Activated naive CD8-positive, alpha-beta T cell treated with anti-CD3 and anti-CD28 coated beads, Interleukin-2, amount 50 U/mL, for 24 hours (primary cell): Measurements from ENCODE around the gene KRTAP12-2.

Experiments used
- ATAC-seq: fragments of 150-1000 bp; cut with Tn5 transposase; one replicate; pipeline ENCODE4 v1.10.0; 2021
- DNase-seq: peaks from one replicate; pipeline ENCODE4 v3.0.0; 2021
- H3K27ac Mint-ChIP-seq: one replicate; pipeline ENCODE4 v1.8.0; 2021; ENCODE audit warnings: mild to moderate bottlenecking, mixed read lengths
- H3K27me3 Mint-ChIP-seq: one replicate; pipeline ENCODE4 v1.8.0; 2021; ENCODE audit warnings: mixed read lengths
- H3K36me3 Mint-ChIP-seq: one replicate; pipeline ENCODE4 v1.8.0; 2021; ENCODE audit warnings: low read depth, mixed read lengths
- H3K4me1 Mint-ChIP-seq: one replicate; pipeline ENCODE4 v1.8.0; 2021; ENCODE audit warnings: mixed read lengths
- H3K4me3 Mint-ChIP-seq: one replicate; pipeline ENCODE4 v1.8.0; 2021; ENCODE audit warnings: mild to moderate bottlenecking, moderate library complexity, mixed read lengths
- H3K9me3 Mint-ChIP-seq: one replicate; pipeline ENCODE4 v1.8.0; 2021; ENCODE audit warnings: mixed read lengths

The KRTAP12-2 gene, protein sequence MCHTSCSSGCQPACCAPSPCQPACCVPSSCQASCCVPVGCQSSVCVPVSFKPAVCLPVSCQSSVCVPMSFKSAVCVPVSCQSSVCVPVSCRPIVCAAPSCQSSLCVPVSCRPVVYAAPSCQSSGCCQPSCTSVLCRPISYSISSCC

DNA sequence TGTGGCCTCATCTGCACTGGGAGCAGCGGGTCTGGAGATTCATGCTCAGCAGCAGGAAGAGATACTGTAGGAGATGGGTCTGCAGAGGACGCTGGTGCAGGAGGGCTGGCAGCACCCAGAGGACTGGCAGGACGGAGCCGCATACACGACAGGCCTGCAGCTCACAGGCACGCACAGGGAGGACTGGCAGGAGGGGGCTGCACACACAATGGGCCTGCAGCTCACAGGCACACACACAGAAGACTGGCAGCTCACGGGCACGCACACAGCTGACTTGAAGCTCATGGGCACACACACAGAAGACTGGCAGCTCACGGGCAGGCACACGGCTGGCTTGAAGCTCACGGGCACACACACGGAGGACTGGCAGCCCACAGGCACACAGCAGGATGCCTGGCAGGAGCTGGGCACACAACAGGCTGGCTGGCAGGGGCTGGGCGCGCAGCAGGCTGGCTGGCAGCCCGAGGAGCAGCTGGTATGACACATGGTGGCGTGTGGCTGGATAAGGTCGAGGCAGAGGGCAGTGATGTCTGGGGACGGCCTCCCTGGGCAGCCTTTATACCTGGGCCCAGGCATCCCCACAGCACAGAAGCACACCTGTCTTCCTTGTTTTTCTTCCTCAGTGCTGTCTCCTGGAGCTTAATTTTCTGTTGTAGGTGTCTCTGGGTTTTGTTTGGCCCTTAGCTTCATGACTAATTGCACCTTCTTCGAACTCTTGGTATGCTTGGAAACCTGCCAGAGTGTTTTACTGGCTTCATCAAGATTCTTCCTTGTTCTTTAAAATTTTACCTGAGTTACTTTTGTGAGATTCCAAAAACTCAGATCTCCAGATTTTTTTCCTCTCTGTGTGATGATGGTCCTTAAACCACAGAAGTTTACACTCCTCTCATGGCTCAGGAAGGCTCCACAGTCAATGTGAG, at the start of gene KRTAP12-2:
Gene KRTAP12-2, minus strand, starts transcription at position 527 of the 920 bp plus-strand sequence. Its CDS starts 41 bp downstream, at position 486.
- ATAC-seq (no peak), DNase-seq (no peak)
- Mint-ChIP-seq H3K4me3 (no peak within 1 kb of the TSS), H3K36me3 (no peaks in the 10 kb centered on the region), H3K9me3 (peaks cover 25% of the 10 kb centered on the region), H3K4me1 (peaks cover 3% of the 10 kb centered on the region), H3K27me3 (peaks cover 2% of the 10 kb centered on the region), H3K27ac (no peak within 1 kb of the TSS)

DNA sequence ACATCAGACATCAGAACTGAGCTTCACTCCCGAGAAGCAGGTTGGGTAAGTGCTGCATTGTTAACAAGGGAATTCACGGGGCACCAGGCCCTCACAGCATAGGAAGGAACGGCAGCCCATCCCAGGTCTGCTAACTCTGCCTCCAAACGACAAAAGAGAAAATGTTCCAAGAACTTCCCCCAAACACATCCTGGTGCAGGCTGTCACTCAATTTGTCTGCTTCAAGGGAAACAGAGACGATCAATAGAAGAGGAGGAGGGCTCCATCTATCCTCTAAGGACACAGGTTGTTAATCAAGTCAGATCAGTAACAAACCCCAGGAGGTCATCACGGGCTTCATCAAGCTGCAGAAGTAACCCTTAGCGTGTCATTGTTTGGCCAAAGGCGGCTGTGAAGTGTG, 48.2 kb upstream of the KRTAP12-2 start:
- Mint-ChIP-seq H3K9me3 (no peaks in the 10 kb centered on the region), H3K36me3 (no peaks in the 10 kb centered on the region), H3K4me1 (peaks cover 11% of the 10 kb centered on the region), H3K27ac (no peak overlapping the region), H3K4me3 (no peak overlapping the region), H3K27me3 (peaks cover 55% of the 10 kb centered on the region)
- ATAC-seq (no peak), DNase-seq (no peak)

DNA sequence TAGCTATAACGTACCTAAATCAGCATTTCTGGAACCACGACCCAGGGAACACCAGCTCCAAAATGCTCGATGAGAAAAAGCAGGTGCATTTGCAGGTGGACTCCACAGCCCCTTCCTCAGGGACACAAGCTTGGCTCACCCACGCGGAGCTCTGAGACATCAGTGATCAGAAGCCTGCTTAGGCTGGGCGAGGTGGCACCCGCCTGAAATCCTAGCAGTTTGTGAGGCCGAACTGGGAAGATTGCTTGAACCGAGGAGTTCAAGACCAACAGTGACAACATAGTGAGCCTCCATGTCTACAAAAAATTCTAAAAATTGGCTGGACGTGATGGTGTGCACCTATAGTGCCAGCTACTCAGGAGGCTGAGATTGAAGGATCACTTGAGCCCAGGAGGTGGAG, 47.1 kb upstream of the KRTAP12-2 start:
- Mint-ChIP-seq H3K9me3 (no peaks in the 10 kb centered on the region), H3K4me3 (no peak overlapping the region), H3K27me3 (peaks cover 65% of the 10 kb centered on the region), H3K4me1 (peaks cover 19% of the 10 kb centered on the region), H3K27ac (no peak overlapping the region), H3K36me3 (no peaks in the 10 kb centered on the region)
- ATAC-seq (no peak), DNase-seq (no peak)

DNA sequence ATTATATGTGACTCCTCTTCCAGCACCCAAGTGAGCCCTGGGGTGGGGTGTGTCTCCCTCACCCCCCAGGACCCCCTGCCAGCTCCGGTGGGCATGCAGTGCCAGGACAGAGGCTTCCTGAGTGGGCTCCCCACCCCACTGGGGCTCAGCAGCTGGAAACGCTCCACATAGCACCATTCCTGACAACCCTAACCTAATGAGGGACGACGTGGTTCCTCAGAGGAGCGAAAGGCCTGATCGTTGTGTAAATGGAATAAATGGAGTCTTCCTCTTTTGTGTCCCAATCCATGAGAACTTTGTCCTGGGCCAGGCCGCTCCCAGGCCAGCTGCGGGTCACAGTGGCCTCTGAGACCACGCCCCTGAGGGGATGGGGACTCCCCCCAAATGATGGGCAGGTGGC, 46.4 kb upstream of the KRTAP12-2 start:
- Mint-ChIP-seq H3K9me3 (no peaks in the 10 kb centered on the region), H3K4me3 (no peak overlapping the region), H3K27me3 (peaks cover 68% of the 10 kb centered on the region), H3K4me1 (peaks cover 19% of the 10 kb centered on the region), H3K27ac (no peak overlapping the region), H3K36me3 (no peaks in the 10 kb centered on the region)
- no peak for ATAC-seq
- no peak for DNase-seq

DNA sequence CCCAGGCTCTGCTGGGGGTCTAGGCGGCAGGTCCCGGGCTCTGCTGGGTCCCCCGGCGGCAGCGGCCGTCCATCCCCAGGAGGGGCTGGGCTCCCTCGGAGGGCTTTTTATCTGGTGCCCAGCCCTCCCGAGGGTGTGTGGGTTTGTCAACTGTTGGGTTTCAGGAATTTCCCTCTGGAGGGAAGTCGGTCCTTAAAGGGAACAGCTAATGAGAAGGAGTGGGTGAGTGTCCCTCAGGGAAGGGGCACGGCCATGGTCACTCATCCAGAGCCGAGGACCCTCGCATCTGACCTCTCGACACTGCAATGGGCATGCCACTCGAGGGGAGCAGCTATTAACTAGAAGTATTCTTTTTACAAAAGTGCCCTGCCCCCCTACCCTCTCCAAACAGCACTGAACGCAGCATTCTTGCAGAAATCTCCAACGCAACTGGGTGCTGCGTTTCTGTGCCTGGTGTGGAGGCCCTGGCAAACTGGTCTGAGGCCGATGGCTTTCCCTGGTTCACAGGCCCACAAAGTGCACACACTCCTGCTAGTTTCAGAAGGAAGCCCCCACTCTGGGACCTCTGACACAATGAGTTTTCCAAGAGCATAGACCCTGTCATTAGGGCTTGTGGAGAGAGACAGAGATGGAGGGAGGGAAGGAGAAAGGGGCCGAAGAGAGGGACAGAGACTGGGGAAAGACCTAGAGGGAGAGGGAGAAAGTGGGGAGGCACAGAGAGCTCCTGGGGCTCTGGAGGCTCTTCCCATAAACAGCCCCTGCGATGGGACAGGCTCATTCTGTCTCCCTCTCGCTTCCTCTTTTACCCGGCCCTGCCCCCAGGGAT, 45.7 kb upstream of the KRTAP12-2 start:
- Mint-ChIP-seq H3K27ac (no peak overlapping the region), H3K4me1 (peaks cover 20% of the 10 kb centered on the region), H3K36me3 (no peaks in the 10 kb centered on the region), H3K9me3 (no peaks in the 10 kb centered on the region), H3K27me3 (peaks cover 73% of the 10 kb centered on the region), H3K4me3 (no peak overlapping the region)
- DNase-seq (no peak), ATAC-seq (no peak)

DNA sequence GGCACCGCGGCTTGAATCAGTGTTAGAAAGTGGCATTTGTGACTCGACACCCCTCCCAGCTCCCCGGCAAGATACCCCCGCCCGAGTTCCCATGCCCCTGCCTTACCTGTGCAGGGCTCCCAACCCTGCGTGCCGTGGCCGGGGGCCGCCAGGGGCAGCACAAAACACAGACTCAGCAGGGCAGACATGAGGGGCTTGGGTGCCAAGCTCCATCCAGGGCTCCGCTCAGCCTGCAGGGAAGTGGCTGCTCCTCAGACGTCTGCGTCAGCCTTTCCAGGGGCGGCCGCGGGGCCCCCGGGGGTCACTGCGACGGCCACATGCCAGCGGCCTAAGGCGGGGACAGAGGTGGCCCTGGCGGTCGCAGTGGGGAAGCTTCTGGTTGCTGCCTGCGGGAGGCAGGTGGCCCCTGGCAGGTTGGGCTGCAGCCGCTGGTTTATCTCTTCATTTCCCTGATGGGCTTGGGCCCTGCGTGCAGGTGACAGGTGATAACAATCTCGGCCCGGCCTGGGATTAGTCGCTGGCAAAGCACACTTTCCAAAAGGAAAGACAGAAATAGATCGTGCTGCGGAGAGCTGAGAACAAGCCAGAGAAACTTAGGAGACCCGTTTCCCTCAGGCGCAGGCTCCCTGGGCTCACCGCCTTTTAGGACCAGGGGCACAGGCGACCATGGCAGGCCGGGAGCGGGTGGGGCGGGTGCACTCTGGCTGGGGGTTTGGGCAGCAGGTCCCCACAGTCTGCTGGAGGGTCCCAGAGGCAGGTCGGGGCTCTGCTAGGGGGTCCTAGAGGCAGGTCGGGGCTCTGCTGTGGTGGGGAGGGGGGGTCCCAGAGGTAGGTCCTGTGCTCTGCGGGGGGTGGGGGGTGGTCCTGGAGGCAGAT, 44.8 kb upstream of the KRTAP12-2 start, which contains the start of gene TSPEAR:
Gene TSPEAR, minus strand, starts transcription at position 246 of the 876 bp plus-strand sequence. Its CDS starts 58 bp downstream, at position 188.
- DNase-seq (no peak), ATAC-seq (no peak)
- H3K27me3 Mint-ChIP-seq: peaks cover 79% of the 10 kb centered on the region
- no peaks in the 10 kb centered on the region for H3K9me3 Mint-ChIP-seq
- no peak within 1 kb of the TSS for H3K4me3 Mint-ChIP-seq
- H3K4me1 Mint-ChIP-seq: peaks cover 20% of the 10 kb centered on the region
- no peaks in the 10 kb centered on the region for H3K36me3 Mint-ChIP-seq
- H3K27ac Mint-ChIP-seq: no peak within 1 kb of the TSS

DNA sequence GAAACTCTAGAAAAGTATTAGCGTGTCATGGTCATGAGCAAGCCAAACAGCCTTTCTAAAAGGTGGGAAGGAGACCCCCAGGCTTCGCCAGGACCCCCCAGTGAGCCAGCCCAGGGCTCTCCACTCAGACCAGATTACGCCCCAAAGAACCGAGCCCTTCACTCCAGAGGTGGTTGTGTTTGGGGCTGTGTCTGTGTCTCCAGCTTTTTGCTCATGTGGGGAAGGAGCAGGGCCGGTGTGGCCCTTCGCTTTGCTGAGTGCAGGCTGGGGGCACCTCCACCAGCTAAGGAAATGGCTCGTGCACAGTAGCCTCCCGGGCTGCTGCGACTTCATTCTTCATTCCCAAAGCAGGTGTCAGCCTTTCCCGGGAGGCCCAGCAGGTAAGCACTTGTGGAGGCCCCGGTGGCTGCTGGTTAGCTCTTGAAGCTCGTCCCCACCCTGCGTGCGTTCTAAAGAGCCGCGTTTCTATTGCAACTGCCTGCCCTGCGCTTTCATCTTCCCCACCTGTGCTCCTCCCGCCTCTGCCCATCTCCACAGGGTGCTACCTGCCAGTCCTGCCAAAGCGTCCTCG, 44.1 kb upstream of the KRTAP12-2 start:
- ATAC-seq: no peak
- H3K27ac Mint-ChIP-seq: no peak overlapping the region
- DNase-seq: no peak
- H3K27me3 Mint-ChIP-seq: peaks cover 82% of the 10 kb centered on the region
- peaks cover 20% of the 10 kb centered on the region for H3K4me1 Mint-ChIP-seq
- H3K4me3 Mint-ChIP-seq: no peak overlapping the region
- H3K36me3 Mint-ChIP-seq: peaks cover 1% of the 10 kb centered on the region
- H3K9me3 Mint-ChIP-seq: peaks cover 2% of the 10 kb centered on the region

DNA sequence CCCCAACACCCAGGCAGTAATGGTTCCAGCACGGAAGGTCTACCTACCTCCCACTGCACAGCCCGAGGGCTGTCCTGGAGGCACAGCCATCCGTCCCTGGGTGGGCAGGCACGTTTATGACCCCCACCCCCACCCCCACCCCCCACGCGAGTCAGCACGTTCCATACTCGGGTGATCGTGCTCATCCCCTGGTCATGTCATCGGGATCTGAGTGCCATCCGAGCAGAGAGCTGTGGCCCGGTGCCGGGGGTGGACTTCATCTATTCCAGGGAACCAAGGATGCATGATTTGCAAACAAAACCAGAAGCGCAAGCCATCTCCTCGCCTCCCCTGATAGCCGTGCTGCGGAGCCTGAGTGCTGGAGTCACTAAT, 43.6 kb upstream of the KRTAP12-2 start:
- peaks cover 5% of the 10 kb centered on the region for H3K9me3 Mint-ChIP-seq
- H3K4me3 Mint-ChIP-seq: no peak overlapping the region
- peaks cover 20% of the 10 kb centered on the region for H3K4me1 Mint-ChIP-seq
- H3K36me3 Mint-ChIP-seq: peaks cover 5% of the 10 kb centered on the region
- ATAC-seq: no peak
- H3K27ac Mint-ChIP-seq: no peak overlapping the region
- H3K27me3 Mint-ChIP-seq: peaks cover 85% of the 10 kb centered on the region
- DNase-seq: no peak

DNA sequence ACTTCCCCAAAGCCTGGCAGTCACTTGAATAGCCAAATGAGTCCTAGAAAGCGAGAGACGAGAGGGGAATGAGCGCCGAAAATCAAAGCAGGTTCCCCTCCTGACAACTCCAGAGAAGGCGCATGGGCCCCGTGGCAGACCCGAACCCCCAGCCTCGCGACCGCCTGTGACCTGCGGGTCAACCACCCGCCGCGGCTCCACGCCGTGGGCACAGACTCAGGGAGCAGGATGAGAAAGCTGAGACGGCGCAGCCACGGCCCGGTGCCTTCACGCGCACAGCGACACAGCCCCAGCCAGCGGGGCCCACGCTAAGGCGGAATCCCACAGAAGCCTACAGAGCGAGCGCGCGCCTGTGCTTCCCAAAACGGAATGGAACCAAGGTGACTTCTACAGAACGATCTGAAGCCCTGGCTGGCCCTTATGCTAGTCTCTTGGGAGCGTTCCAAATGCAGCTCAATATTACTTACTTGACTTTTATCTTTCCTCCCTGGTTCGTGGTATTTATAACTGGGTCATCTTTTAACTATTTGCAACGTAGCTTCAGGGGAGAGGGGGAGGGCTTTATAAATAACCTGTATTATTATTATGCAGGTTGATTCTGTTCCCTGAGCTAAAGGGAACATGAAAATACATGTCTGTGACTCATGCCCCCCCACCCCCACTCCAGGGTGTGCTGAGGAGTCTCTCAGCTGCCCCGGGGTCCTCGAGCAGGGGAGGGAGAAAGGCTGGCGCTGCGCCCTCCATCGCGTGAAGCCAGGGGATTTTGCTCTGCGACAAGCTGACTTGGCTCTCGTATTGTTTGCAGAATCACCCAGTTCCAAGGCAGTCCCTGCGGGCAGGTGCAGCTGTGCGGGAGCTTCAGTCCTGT, 42.9 kb upstream of the KRTAP12-2 start:
- peaks cover 20% of the 10 kb centered on the region for H3K4me1 Mint-ChIP-seq
- H3K36me3 Mint-ChIP-seq: peaks cover 7% of the 10 kb centered on the region
- H3K27me3 Mint-ChIP-seq: peaks cover 86% of the 10 kb centered on the region
- peaks cover 10% of the 10 kb centered on the region for H3K9me3 Mint-ChIP-seq
- DNase-seq (no peak), ATAC-seq (no peak)
- no peak overlapping the region for H3K27ac Mint-ChIP-seq
- H3K4me3 Mint-ChIP-seq: no peak overlapping the region

DNA sequence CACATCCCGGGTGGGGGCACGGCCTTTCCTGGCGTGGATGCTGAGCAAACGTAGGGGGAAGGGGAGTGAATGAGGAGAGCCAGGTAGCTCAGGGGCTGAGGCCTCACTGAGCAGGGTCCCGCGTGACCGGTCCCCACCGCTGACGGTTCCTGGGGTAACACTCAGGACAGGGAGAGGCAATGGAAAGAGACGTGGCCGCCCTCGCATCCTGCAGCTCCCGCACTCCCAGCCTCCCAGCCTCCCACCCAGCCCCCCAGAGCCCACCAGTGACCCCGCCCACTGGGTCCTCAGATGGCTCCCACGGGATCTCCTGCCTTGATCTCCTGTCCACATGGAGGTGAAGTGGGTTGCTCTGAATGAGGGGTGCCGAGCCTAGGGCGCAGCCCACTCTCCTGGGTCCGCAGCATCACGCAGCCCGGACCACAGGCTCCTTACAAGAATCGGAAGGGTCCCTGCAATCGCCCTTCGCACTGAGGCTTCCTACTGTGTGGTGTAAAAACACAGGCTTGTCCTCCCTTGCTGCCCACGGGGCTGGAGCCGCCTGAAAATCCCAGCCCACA, 42.2 kb upstream of the KRTAP12-2 start:
- ATAC-seq (no peak), DNase-seq (no peak)
- Mint-ChIP-seq H3K4me3 (no peak overlapping the region), H3K27ac (no peak overlapping the region), H3K9me3 (peaks cover 10% of the 10 kb centered on the region), H3K27me3 (peaks cover 84% of the 10 kb centered on the region), H3K4me1 (peaks cover 20% of the 10 kb centered on the region), H3K36me3 (peaks cover 7% of the 10 kb centered on the region)

DNA sequence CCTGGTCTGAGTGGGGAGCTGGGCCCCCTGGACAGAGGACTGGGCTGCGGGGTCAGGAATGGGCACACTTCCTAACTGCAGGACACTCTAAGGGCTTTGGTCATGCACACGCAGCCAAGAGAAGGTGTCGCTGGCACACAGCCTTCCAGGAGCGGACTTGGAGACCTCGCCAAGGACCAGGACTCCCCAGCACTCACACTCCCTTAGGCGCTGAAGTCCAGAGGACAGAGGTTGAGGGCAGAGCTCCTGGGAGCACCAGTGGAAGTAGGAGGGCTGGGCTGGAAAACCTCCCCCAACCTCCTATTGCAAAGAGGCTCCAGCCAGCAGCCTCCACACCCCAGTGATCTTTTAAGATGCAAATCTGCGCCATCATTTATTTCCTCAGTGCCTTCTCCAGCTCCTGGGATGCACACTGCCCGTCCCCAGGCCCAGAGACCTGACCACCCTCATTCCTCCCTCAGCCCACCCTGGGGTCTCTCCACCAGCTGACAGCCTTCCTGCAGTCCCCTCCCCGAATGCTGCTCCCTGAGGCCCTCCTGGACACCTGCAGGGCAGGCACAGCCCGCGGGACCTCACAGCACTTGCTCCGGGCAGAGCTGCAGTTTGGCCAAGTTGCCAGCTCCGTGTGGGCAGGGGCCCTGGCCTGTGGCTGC, 41.6 kb upstream of the KRTAP12-2 start:
- Mint-ChIP-seq H3K27ac (no peak overlapping the region), H3K4me1 (peaks cover 20% of the 10 kb centered on the region), H3K36me3 (peaks cover 7% of the 10 kb centered on the region), H3K4me3 (no peak overlapping the region), H3K9me3 (peaks cover 10% of the 10 kb centered on the region), H3K27me3 (peaks cover 78% of the 10 kb centered on the region)
- DNase-seq (no peak), ATAC-seq (no peak)
